NOMO-1 treated with dmso at 0.1 percent for 144 hours (cell line): Measurements from ENCODE around the gene CREG1.
A peak's percentile ranks its signal among the peaks of the same experiment; 100 is the strongest.

Source experiments
- DNase-seq: peaks from one replicate; lab custom pipeline; 2025; ENCODE audit not compliant: unreplicated experiment; lab: John Stamatoyannopoulos, UW

Gene CREG1

GRCh38 chr1:167509587-167509986 is 44.0 kb downstream of the CREG1 start:
- DNase-seq = no peak

- DNase-seq = no peak
These were observed 45.8 kb downstream of the CREG1 start for GRCh38 chr1:167507719-167508118.

GRCh38 chr1:167504467-167504827 is 49.1 kb downstream of the CREG1 start:
- DNase-seq = no peak

GRCh38 chr1:167503626-167504466 is 49.7 kb downstream of the CREG1 start:
- no peak for DNase-seq

- no peak for DNase-seq
These were observed 50.7 kb downstream of the CREG1 start for GRCh38 chr1:167502719-167503462.

- no peak for DNase-seq
These were observed 51.4 kb downstream of the CREG1 start for GRCh38 chr1:167502192-167502551.

- DNase-seq = no peak
These were observed 51.9 kb downstream of the CREG1 start for GRCh38 chr1:167501515-167502191.

GRCh38 chr1:167500283-167500860 is 53.2 kb downstream of the CREG1 start:
- DNase-seq = no peak

- DNase-seq = peak; percentile 13
These were observed 53.9 kb downstream of the CREG1 start for GRCh38 chr1:167499664-167500101.

- no peak for DNase-seq
These were observed 54.5 kb downstream of the CREG1 start for GRCh38 chr1:167499106-167499505.

- no peak for DNase-seq
These were observed 56.6 kb downstream of the CREG1 start for GRCh38 chr1:167496797-167497619.

GRCh38 chr1:167493372-167493771 is 60.2 kb downstream of the CREG1 start:
- no peak for DNase-seq

- DNase-seq = no peak
These were observed 61.1 kb downstream of the CREG1 start for GRCh38 chr1:167492481-167492910.

GRCh38 chr1:167491586-167492461 is 61.7 kb downstream of the CREG1 start:
- no peak for DNase-seq
